ENCODE measurements around the gene SMAD2. TPM values are rescaled to one million over a fixed set of nuclear protein-coding genes. Genes with fewer than 3 reads are reported as not detected.
"Not testable (repeated sequence)": the region's sequence is repeated elsewhere in the genome, so short reads cannot be mapped to it uniquely, and the experiment has no call there.

The SMAD2 gene
- total and polyA plus RNA-seq, 3 donors from 2014 or later, result 76.9 to 115 (median 109) TPM

- 89 to 90% methylated on average over 2 of the region's 2 CpGs for WGBS, 2 donors
Measured at GRCh38 chr18:47767699-47768098, 162.8 kb downstream of the SMAD2 start.

GRCh38 chr18:47767198-47767597 is 163.3 kb downstream of the SMAD2 start:
- H3K27me3 ChIP-seq; H3K9me3 ChIP-seq; DNase-seq; intact Hi-C loops (cut with DNase I; ENCODE audit: low total_unique reads); H3K4me1 ChIP-seq; H3K36me3 ChIP-seq (ENCODE audit: low read depth, missing control alignments); H3K4me3 ChIP-seq; H3K27ac ChIP-seq: not testable (repeated sequence)
- 92 to 96% methylated on average over 3 of the region's 3 CpGs for WGBS, 2 donors

More at GRCh38 chr18:47767699-47768098, 162.8 kb downstream of the SMAD2 start:
- TF ChIP-seq POLR2A (IDR thresholded peaks at IDR 0.05) (no peak), CTCF (IDR thresholded peaks at IDR 0.05) (no peak)
- no peaks in the 10 kb centered on the region for H3K4me1 ChIP-seq
- H3K4me3 ChIP-seq, result no peak overlapping the region
- no peaks in the 10 kb centered on the region for H3K36me3 ChIP-seq (ENCODE audit: low read depth, missing control alignments)
- intact Hi-C loops (cut with DNase I; ENCODE audit: low total_unique reads), result no loop called here
- no peaks in the 10 kb centered on the region for H3K27me3 ChIP-seq
- no peak for DNase-seq
- no peak overlapping the region for H3K27ac ChIP-seq
- H3K9me3 ChIP-seq, result no peaks in the 10 kb centered on the region

Small RNAs within 50 kb of the gene (small RNA-seq; reads per million reads assigned to genes)
- gene AC120349.2, result 0 reads per million in 2 donors
- 0 reads per million in 2 donors for gene MTCO2P2

Data from testis (tissue), 3 donors.